GM19395 (cell line): Measurements from ENCODE around the gene PPIF.
A peak's percentile ranks its signal among the peaks of the same experiment; 100 is the strongest.

Experiments used
- ATAC-seq: cut with Tn5 transposase; IDR thresholded peaks from one replicate; pipeline ENCODE4 v1.9.1; 2021; ENCODE audit warnings: mild to moderate bottlenecking, moderate library complexity; ENCODE audit not compliant: unreplicated experiment

Gene PPIF

DNA sequence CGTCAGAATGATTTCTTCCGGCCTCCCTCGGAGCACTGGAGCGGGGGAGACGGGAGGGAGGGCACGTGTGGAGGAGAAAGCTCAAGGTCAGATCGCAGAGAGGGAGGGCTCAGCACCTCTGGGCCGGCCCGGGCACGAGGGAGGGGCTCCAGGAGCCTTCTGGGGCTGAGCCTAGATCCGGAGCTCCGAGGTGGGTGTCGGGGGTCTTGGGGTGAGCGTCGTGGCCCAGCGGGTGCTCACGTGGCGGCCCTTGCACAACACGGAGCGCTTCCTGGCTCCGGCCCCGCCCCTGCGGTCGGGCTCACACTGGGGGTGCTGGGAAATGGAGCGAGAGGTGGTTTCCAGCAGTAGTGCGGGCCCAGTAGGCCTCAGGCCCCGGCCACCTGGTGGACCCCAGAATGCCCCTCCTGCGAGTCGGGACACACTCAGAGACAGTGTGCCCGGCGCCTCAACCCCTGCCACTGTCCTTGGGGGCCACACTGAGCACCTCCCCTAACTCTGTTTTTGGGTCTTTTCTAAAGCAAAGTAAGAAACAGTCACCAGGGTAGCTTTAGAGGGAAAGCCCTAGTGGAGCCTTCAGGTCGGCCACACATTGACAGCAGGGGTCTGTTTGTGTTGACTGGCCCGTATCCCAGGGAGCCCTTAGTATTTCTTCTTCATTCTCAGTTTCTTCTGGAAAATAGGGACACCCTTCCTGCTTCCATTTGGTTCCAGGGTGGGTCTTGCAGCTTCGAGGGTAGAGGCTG lies 798 bp downstream of the PPIF start:
- peak; percentile 75 for ATAC-seq

- ATAC-seq, result no peak
Observed at GRCh38 chr10:79348640-79348988, 1.3 kb downstream of the PPIF start.

- no peak for ATAC-seq
Observed at GRCh38 chr10:79349072-79349491, 1.8 kb downstream of the PPIF start.

GRCh38 chr10:79349766-79350406 lies 2.6 kb downstream of the PPIF start:
- no peak for ATAC-seq

DNA sequence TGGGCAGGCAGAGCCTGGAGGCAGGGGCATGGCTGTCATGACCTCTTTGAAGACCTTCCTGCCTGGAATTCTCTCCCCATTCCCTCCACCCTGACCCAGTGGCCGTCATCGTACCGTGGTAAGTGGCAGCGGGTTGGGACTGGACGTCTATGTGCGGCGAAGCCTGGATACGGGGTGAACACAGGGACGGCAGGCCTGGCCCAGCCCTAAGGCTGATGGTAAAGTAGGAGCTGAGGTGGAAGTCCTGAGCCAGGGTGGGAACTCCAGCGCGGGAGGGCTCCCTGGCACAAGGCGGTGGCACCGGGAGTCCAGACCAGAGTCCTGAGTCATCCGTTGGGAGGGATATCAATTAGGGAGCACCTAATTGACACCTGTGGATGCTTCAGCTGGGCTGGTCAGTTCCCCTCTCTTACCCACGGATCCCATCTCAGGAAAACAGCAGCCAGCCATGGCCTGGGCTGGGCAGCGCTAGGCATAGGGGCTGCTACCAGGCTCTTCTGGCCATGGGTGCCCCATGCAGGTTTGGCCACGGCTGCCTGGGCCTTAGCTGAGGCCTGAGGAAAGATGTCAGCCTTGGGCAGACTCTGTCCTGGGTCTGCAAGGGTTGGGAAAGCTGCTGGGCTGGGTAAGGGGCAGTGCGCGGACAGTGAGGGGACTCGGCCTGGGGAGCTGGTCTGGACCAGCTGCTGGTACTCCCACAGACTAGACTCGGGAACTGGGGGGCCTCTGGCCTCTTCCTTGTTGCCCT lies 3.3 kb downstream of the PPIF start:
- no peak for ATAC-seq

DNA sequence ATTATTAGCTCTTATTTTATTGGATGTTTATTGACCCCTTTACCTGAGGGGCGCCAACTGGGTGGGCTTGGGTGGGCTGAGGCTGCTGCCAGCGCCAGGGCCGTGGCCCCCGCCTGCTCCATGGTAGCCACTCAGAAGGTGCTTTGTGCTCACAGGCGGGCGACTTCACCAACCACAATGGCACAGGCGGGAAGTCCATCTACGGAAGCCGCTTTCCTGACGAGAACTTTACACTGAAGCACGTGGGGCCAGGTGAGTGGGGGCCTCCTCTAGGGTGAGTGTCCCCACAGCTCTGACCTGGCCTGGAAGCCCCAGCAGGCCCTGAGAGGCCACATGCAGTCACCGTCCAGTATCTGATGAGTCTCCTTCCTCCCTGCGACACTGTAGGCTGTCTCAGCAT lies 4.1 kb downstream of the PPIF start:
- no peak for ATAC-seq

- ATAC-seq, result no peak
Observed at GRCh38 chr10:79352035-79352877, 5.0 kb downstream of the PPIF start.

- ATAC-seq, result no peak
Observed at GRCh38 chr10:79353000-79353406, 5.7 kb downstream of the PPIF start.

DNA sequence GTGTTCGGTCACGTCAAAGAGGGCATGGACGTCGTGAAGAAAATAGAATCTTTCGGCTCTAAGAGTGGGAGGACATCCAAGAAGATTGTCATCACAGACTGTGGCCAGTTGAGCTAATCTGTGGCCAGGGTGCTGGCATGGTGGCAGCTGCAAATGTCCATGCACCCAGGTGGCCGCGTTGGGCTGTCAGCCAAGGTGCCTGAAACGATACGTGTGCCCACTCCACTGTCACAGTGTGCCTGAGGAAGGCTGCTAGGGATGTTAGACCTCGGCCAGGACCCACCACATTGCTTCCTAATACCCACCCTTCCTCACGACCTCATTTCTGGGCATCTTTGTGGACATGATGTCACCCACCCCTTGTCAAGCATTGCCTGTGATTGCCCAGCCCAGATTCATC lies 6.5 kb downstream of the PPIF start:
- ATAC-seq, result no peak

GRCh38 chr10:79354141-79354540 lies 6.9 kb downstream of the PPIF start:
- ATAC-seq, result no peak

GRCh38 chr10:79354615-79355014 lies 7.3 kb downstream of the PPIF start:
- ATAC-seq, result no peak

GRCh38 chr10:79355420-79356017 lies 8.2 kb downstream of the PPIF start:
- ATAC-seq, result no peak

GRCh38 chr10:79356104-79356503 lies 8.8 kb downstream of the PPIF start:
- no peak for ATAC-seq

GRCh38 chr10:79357180-79357579 lies 9.9 kb downstream of the PPIF start:
- no peak for ATAC-seq

GRCh38 chr10:79358811-79359210 lies 11.5 kb downstream of the PPIF start:
- ATAC-seq, result no peak

GRCh38 chr10:79359816-79360498 lies 12.7 kb downstream of the PPIF start:
- no peak for ATAC-seq

- ATAC-seq, result no peak
Observed at GRCh38 chr10:79360499-79361342, 13.5 kb downstream of the PPIF start.

- no peak for ATAC-seq
Observed at GRCh38 chr10:79361726-79362397, 14.6 kb downstream of the PPIF start.
